Measurements from ENCODE around the gene CDH4. TPM values are rescaled to one million over a fixed set of nuclear protein-coding genes. Genes with fewer than 3 reads are reported as not detected.

The CDH4 gene
- total RNA-seq, 1 experiment from 2014 or later: 5.3 TPM

GRCh38 chr20:61762886-61763739, 511.1 kb downstream of the CDH4 start (continued):
- TF ChIP-seq KAT7 (CRISPR knock-in tag; IDR thresholded peaks at IDR 0.05; ENCODE audit: borderline replicate concordance): no peak
- TF ChIP-seq, protein P1, sequence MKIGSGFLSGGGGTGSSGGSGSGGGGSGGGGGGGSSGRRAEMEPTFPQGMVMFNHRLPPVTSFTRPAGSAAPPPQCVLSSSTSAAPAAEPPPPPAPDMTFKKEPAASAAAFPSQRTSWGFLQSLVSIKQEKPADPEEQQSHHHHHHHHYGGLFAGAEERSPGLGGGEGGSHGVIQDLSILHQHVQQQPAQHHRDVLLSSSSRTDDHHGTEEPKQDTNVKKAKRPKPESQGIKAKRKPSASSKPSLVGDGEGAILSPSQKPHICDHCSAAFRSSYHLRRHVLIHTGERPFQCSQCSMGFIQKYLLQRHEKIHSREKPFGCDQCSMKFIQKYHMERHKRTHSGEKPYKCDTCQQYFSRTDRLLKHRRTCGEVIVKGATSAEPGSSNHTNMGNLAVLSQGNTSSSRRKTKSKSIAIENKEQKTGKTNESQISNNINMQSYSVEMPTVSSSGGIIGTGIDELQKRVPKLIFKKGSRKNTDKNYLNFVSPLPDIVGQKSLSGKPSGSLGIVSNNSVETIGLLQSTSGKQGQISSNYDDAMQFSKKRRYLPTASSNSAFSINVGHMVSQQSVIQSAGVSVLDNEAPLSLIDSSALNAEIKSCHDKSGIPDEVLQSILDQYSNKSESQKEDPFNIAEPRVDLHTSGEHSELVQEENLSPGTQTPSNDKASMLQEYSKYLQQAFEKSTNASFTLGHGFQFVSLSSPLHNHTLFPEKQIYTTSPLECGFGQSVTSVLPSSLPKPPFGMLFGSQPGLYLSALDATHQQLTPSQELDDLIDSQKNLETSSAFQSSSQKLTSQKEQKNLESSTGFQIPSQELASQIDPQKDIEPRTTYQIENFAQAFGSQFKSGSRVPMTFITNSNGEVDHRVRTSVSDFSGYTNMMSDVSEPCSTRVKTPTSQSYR (CRISPR knock-in tag; IDR thresholded peaks at IDR 0.05): no peak

- Mint-ChIP-seq H3K27me3 (ENCODE audit: low read depth) (peaks cover 6% of the 10 kb centered on the region), H3K27ac (no peak overlapping the region), H3K4me3 (no peak overlapping the region), H3K4me1 (peaks cover 6% of the 10 kb centered on the region; the same call in 1 of the 2 replicates), H3K9me3 (no peaks in the 10 kb centered on the region), H3K36me3 (no peaks in the 10 kb centered on the region)
- ChIA-PET CTCF (no interaction called here), POLR2A (no interaction called here)
- DNase-seq (ENCODE audit: low spot score): no peak
- no peak for ATAC-seq
- TF ChIP-seq USF1 (CRISPR knock-in tag; IDR thresholded peaks at IDR 0.05) (no peak), MXD4 (CRISPR knock-in tag; IDR thresholded peaks at IDR 0.05; ENCODE audit: borderline replicate concordance) (no peak), ATF6 (CRISPR knock-in tag; IDR thresholded peaks at IDR 0.05) (no peak)
- TF ChIP-seq, protein P2, sequence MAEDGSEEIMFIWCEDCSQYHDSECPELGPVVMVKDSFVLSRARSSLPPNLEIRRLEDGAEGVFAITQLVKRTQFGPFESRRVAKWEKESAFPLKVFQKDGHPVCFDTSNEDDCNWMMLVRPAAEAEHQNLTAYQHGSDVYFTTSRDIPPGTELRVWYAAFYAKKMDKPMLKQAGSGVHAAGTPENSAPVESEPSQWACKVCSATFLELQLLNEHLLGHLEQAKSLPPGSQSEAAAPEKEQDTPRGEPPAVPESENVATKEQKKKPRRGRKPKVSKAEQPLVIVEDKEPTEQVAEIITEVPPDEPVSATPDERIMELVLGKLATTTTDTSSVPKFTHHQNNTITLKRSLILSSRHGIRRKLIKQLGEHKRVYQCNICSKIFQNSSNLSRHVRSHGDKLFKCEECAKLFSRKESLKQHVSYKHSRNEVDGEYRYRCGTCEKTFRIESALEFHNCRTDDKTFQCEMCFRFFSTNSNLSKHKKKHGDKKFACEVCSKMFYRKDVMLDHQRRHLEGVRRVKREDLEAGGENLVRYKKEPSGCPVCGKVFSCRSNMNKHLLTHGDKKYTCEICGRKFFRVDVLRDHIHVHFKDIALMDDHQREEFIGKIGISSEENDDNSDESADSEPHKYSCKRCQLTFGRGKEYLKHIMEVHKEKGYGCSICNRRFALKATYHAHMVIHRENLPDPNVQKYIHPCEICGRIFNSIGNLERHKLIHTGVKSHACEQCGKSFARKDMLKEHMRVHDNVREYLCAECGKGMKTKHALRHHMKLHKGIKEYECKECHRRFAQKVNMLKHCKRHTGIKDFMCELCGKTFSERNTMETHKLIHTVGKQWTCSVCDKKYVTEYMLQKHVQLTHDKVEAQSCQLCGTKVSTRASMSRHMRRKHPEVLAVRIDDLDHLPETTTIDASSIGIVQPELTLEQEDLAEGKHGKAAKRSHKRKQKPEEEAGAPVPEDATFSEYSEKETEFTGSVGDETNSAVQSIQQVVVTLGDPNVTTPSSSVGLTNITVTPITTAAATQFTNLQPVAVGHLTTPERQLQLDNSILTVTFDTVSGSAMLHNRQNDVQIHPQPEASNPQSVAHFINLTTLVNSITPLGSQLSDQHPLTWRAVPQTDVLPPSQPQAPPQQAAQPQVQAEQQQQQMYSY (CRISPR knock-in tag; IDR thresholded peaks at IDR 0.05): no peak
Measured at GRCh38 chr20:61763740-61764400, 511.8 kb downstream of the CDH4 start.

DNA sequence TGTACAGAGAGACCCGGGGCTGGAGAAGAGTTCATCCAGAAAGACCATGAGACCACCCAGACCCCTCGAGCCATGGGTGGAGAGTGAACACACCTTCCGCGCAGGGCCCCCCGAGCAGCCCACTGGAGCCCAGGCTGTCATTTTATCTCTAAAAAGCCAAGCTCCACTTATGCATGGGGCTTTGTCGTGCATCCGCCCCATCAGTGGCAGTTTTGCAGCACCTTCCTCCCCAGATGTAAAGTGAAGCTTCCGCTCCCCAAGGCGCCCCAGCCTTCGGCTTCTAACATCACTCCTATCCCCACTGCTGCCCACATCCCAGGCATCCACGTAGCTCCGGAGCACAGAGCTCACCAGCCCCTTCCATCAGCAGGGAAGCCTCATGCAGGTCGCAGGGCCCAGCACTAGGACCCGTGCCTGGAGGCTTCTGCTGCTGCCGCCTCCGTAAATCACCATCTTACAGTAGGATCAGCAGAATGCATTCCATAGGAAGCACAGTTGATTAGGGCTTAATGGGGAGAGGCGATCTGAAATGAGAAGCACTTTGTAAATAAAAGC, 512.5 kb downstream of the CDH4 start:
- peaks cover 6% of the 10 kb centered on the region; the same call in 1 of the 2 replicates for H3K4me1 Mint-ChIP-seq

More for the DNA sequence above, 512.5 kb downstream of the CDH4 start:
- ChIA-PET CTCF (no interaction called here), POLR2A (no interaction called here)
- DNase-seq (ENCODE audit: low spot score) (no peak), ATAC-seq (no peak)
- no peak overlapping the region for H3K27ac Mint-ChIP-seq
- peaks cover 6% of the 10 kb centered on the region for H3K27me3 Mint-ChIP-seq (ENCODE audit: low read depth)
- H3K9me3 Mint-ChIP-seq: no peaks in the 10 kb centered on the region
- TF ChIP-seq ZNF671 (CRISPR knock-in tag; IDR thresholded peaks at IDR 0.05) (no peak), OVOL2 (CRISPR knock-in tag; IDR thresholded peaks at IDR 0.05; ENCODE audit: borderline replicate concordance) (no peak)
- H3K4me3 Mint-ChIP-seq: no peak overlapping the region
- H3K36me3 Mint-ChIP-seq: no peaks in the 10 kb centered on the region
